Gastroesophageal sphincter (tissue), 3 donors: ENCODE results near the gene NOL9.

Experiments
- CTCF ChIP-seq, 4 experiments: fragments of 200-600 bp in 2 of 4; fragments of 450-650 bp in 2 of 4; sonication (generic) in 1 of 4; IDR thresholded peaks; one replicate each; pipeline ENCODE4 v1.5.1; 2017 to 2019; ENCODE audit warnings: antibody characterized with exemption in 4 of 4, mild to moderate bottlenecking in 2 of 4, moderate library complexity in 2 of 4
- POLR2A ChIP-seq, 2 donors: fragments of 450-650 bp; IDR thresholded peaks; one replicate each; pipeline ENCODE4 v1.6.1; 2017; ENCODE audit warnings: antibody characterized with exemption in 2 of 2, mild to moderate bottlenecking in 2 of 2, moderate library complexity in 1 of 2
- POLR2AphosphoS5 ChIP-seq: sonication (generic); formaldehyde crosslinking; IDR thresholded peaks from one replicate; pipeline ENCODE4 v1.6.1; 2017; ENCODE audit warnings: antibody characterized with exemption

GRCh38 chr1:6596351-6596750 is 42.0 kb upstream of the NOL9 start:
- no peak for TF ChIP-seq CTCF (IDR thresholded peaks at IDR 0.05)
- no peak for TF ChIP-seq POLR2AphosphoS5
- no peak for TF ChIP-seq POLR2A (IDR thresholded peaks at IDR 0.05)
